Smooth muscle cell of bladder (primary cell): ENCODE results near the gene CASR. TPM values are rescaled to one million over a fixed set of nuclear protein-coding genes. Genes with fewer than 3 reads are reported as not detected.

ENCODE experiments used
- total RNA-seq: library from RNA; depleted of rRNA; stranded (reverse); fragments of >200 nt; gene quantifications from 2 replicates; pipeline ENCODE4 v1.2.3, GENCODE V29; 2014

Gene CASR, protein sequence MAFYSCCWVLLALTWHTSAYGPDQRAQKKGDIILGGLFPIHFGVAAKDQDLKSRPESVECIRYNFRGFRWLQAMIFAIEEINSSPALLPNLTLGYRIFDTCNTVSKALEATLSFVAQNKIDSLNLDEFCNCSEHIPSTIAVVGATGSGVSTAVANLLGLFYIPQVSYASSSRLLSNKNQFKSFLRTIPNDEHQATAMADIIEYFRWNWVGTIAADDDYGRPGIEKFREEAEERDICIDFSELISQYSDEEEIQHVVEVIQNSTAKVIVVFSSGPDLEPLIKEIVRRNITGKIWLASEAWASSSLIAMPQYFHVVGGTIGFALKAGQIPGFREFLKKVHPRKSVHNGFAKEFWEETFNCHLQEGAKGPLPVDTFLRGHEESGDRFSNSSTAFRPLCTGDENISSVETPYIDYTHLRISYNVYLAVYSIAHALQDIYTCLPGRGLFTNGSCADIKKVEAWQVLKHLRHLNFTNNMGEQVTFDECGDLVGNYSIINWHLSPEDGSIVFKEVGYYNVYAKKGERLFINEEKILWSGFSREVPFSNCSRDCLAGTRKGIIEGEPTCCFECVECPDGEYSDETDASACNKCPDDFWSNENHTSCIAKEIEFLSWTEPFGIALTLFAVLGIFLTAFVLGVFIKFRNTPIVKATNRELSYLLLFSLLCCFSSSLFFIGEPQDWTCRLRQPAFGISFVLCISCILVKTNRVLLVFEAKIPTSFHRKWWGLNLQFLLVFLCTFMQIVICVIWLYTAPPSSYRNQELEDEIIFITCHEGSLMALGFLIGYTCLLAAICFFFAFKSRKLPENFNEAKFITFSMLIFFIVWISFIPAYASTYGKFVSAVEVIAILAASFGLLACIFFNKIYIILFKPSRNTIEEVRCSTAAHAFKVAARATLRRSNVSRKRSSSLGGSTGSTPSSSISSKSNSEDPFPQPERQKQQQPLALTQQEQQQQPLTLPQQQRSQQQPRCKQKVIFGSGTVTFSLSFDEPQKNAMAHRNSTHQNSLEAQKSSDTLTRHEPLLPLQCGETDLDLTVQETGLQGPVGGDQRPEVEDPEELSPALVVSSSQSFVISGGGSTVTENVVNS
- not detected in 2 replicates for total RNA-seq

DNA sequence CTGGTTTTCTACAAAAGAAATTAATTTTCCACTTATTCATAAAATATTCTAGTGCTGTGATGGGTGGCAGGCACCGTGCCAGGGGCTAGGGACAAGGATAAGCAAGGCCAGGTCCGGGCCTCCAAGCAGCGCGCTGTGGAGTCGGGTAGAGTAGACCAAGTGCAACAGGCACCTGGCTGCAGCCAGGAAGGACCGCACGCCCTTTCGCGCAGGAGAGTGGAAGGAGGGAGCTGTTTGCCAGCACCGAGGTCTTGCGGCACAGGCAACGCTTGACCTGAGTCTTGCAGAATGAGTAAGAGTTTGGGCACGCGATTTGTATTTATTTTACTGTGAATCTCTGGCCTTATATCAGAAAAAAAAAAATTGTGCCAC, at the start of gene CASR:
TSS of gene CASR (plus strand) at position 148 of the 372 bp plus-strand sequence. CDS start 70,522 bp downstream, outside the sequence.

GRCh38 chr3:122324871-122325323, 141.4 kb downstream of the CASR start, which contains the start of gene CSTA:
Gene CSTA (plus strand): TSS chr3:122325248. CDS start chr3:122325293, 45 bp downstream.

Other genes starting within 250 kb of the CASR start
- not detected in 2 replicates for gene ILDR1, start 161.4 kb upstream of the CASR start, total RNA-seq
- not detected in 2 replicates for gene CD86, start 128.3 kb upstream of the CASR start, total RNA-seq
- gene CSTA, start 141.6 kb downstream of the CASR start, total RNA-seq: 3.8 and 8.0 TPM in 2 replicates
- gene MIX23, start 199.6 kb downstream of the CASR start, total RNA-seq: 24.6 and 41.1 TPM in 2 replicates
- 19.1 and 35.6 TPM in 2 replicates for gene FAM162A, start 200.5 kb downstream of the CASR start, total RNA-seq
- 4.1 and 4.8 TPM in 2 replicates for gene WDR5B, start 232.4 kb downstream of the CASR start, total RNA-seq